ENCODE results near the gene PRKCE. TPM values are rescaled to one million over a fixed set of nuclear protein-coding genes. Genes with fewer than 3 reads are reported as not detected.

The PRKCE gene
- total RNA-seq, 4 donors from 2014 or later: 5.9 to 21.2 (median 18.5) TPM

DNA sequence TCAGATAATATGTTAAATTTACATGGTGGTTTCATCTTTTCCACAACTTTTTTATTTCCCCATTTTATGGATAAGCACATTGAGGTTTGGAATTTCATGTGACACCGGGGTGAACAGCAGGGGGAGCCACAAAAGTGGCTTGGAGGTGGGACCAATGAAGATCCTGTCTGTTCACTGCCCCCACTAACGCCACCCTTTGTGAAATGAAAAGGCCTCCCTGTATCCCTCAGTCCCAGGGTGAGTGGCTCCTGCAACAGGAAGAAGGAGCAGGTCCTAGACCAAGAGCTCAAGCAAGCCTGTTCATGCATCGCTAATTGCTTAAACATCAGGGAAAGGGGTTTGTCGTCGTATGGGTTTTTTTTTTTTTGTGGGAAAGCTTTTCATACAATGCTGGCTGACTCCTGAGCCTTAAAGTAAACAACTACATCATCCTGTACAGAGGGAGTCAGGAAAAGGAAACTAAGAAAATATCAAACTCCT lies 377.9 kb downstream of the PRKCE start:
- Histone ChIP-seq H3K4me3 (no peak overlapping the region), H3K27ac (peak overlapping the region in 3 of 4 donors; percentile 2 to 36 (median 26)), H3K36me3 (peaks cover 0 to 15% of the 10 kb centered on the region in 2 donors), H3K9me3 (no peaks in the 10 kb centered on the region), H3K27me3 (no peaks in the 10 kb centered on the region), H3K4me1 (peaks cover 0 to 35% (median 3%) of the 10 kb centered on the region in 3 donors)
- TF ChIP-seq POLR2A (IDR thresholded peaks at IDR 0.05): no peak
- TF ChIP-seq, protein P1, sequence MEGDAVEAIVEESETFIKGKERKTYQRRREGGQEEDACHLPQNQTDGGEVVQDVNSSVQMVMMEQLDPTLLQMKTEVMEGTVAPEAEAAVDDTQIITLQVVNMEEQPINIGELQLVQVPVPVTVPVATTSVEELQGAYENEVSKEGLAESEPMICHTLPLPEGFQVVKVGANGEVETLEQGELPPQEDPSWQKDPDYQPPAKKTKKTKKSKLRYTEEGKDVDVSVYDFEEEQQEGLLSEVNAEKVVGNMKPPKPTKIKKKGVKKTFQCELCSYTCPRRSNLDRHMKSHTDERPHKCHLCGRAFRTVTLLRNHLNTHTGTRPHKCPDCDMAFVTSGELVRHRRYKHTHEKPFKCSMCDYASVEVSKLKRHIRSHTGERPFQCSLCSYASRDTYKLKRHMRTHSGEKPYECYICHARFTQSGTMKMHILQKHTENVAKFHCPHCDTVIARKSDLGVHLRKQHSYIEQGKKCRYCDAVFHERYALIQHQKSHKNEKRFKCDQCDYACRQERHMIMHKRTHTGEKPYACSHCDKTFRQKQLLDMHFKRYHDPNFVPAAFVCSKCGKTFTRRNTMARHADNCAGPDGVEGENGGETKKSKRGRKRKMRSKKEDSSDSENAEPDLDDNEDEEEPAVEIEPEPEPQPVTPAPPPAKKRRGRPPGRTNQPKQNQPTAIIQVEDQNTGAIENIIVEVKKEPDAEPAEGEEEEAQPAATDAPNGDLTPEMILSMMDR (IDR thresholded peaks at IDR 0.05): no peak
- no peak for TF ChIP-seq POLR2AphosphoS5 (IDR thresholded peaks at IDR 0.05)
- TF ChIP-seq EP300 (IDR thresholded peaks at IDR 0.05): no peak
- 0 to 24% methylated on average over 2 to 4 of the region's 5 CpGs for WGBS, 2 donors (ENCODE audit: low coverage in 1 of 2)
- ATAC-seq: no peak

DNA sequence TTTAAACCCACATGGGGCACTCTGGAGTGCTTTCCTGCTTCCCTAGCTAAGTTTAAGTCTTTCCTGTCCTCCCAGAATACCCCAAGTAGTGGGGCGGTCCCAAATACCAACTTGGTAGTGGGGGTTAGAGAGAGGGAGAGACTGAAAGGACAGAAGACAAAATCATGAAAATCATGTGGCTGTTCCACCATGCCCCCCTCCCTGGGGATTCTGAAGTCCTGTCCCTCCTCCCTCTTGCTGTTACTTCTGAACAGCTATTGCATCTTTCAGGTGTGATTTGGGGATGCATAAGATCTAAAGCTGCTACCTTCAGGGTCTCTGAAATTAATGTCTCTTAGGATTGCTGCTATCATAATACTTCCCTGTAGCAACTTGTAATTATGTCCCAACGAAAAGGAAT lies 378.9 kb downstream of the PRKCE start:
- Histone ChIP-seq H3K27ac (peak overlapping the region in 2 of 4 donors; percentile 26 to 36), H3K4me1 (peaks cover 0 to 35% (median 3%) of the 10 kb centered on the region in 3 donors), H3K9me3 (no peaks in the 10 kb centered on the region), H3K4me3 (no peak overlapping the region), H3K27me3 (no peaks in the 10 kb centered on the region), H3K36me3 (peaks cover 0 to 13% of the 10 kb centered on the region in 2 donors)
- 89% methylated on average over 2 of the region's 2 CpGs; no CpG with 5 or more reads in 1 of the 2 donors for WGBS, 2 donors (ENCODE audit: low coverage in 1 of 2)
- TF ChIP-seq, protein P1 (IDR thresholded peaks at IDR 0.05): no peak
- TF ChIP-seq POLR2A (IDR thresholded peaks at IDR 0.05): no peak
- no peak for TF ChIP-seq EP300 (IDR thresholded peaks at IDR 0.05)
- TF ChIP-seq POLR2AphosphoS5 (IDR thresholded peaks at IDR 0.05): no peak
- ATAC-seq: no peak

DNA sequence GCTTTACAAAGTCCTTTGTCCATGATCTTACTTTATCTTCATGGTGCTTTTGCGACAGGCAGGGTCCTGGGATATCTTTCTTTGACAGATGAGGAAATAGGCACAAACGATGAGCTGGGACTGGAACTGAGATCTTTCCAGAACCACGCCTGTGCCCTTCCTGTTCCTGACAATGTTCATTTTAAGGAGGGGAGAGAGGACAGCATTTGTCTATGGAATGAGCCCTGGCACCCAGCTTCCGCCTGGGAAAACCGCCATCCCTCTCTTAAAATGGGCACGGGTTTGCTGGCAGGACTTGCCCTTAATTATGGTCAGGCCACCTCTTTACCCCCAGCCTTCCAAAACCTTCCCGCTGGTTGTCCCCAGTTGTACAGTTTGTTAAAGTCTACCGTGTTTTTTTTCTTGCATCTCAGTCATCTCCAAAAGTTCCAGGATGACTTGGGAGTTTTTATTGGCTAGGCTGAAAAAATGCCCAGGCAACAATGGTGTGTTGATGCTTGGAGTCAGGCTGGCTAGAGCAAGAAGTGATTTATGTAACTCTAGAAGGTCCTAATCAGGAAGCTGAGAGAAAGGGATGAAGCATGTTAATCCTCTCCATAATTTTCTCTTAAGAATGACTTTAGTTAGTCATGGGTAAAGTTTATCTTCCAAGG lies 380.8 kb downstream of the PRKCE start:
- Histone ChIP-seq H3K27me3 (no peaks in the 10 kb centered on the region), H3K27ac (peak overlapping the region in 1 of 4 donors; percentile 16), H3K36me3 (peaks cover 0 to 9% of the 10 kb centered on the region in 2 donors), H3K9me3 (no peaks in the 10 kb centered on the region), H3K4me1 (peaks cover 0 to 37% (median 3%) of the 10 kb centered on the region in 3 donors), H3K4me3 (no peak overlapping the region)
- 57 to 60% methylated on average over 8 of the region's 8 CpGs for WGBS, 2 donors (ENCODE audit: low coverage in 1 of 2)
- TF ChIP-seq, protein P1 (IDR thresholded peaks at IDR 0.05): no peak
- no peak for ATAC-seq

DNA sequence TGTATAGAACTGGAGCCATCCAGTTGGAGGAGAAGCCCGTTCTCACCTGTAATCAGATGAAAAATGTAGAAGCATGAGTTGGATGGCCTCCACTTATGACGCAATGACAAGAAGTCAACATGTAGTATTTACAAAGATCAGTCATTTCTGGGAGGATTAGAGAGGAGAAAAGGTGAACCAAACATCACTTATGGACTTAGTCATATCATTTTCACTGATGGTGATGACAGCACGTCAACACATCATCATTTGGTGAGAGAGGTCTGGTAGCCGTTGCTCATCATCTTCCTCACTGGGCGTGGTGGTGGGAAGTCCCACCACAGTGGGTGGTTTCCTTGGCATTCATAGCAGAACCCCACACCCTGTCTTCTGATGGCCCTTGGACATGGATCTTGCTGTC lies 381.5 kb downstream of the PRKCE start:
- Histone ChIP-seq H3K27me3 (no peaks in the 10 kb centered on the region), H3K4me1 (peaks cover 0 to 42% (median 3%) of the 10 kb centered on the region in 3 donors), H3K9me3 (no peaks in the 10 kb centered on the region), H3K27ac (no peak overlapping the region), H3K36me3 (peaks cover 0 to 2% of the 10 kb centered on the region in 2 donors), H3K4me3 (no peak overlapping the region)
- ATAC-seq: no peak
- WGBS, 2 donors (ENCODE audit: low coverage in 1 of 2): 93 to 96% methylated on average over 3 of the region's 5 CpGs
- TF ChIP-seq, protein P1 (IDR thresholded peaks at IDR 0.05): no peak
- TF ChIP-seq POLR2AphosphoS5 (IDR thresholded peaks at IDR 0.05) (no peak), POLR2A (IDR thresholded peaks at IDR 0.05) (no peak), EP300 (IDR thresholded peaks at IDR 0.05) (no peak)

DNA sequence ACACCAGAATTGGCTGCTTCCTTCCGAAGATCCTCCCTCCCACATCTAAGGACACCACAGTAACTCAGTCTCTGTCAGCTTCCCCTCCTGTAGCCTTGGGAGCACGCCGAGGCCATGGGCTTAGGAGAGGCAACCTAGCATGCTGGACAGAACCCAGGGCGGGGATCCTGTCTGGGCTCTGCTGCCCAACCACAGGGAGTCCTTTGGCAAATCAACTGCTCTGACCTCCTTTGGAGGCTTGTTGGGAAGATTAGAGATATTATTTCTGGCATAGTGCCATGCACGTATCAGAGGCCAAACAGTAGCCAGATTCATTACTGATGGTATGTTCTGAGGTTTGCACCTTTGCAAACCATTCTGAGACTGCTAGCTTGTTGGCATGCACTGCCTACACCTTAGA lies 383.1 kb downstream of the PRKCE start:
- Histone ChIP-seq H3K27me3 (no peaks in the 10 kb centered on the region), H3K27ac (no peak overlapping the region), H3K36me3 (no peaks in the 10 kb centered on the region), H3K9me3 (no peaks in the 10 kb centered on the region), H3K4me3 (no peak overlapping the region), H3K4me1 (peaks cover 0 to 37% (median 3%) of the 10 kb centered on the region in 3 donors)
- WGBS, 2 donors (ENCODE audit: low coverage in 1 of 2): 100% methylated on average over 2 of the region's 5 CpGs; no CpG with 5 or more reads in 1 of the 2 donors
- no peak for ATAC-seq
- TF ChIP-seq, protein P1 (IDR thresholded peaks at IDR 0.05): no peak
- TF ChIP-seq POLR2A (IDR thresholded peaks at IDR 0.05): no peak
- TF ChIP-seq EP300 (IDR thresholded peaks at IDR 0.05): no peak
- TF ChIP-seq POLR2AphosphoS5 (IDR thresholded peaks at IDR 0.05): no peak
